Measurements from ENCODE around the gene IRX5. TPM values are rescaled to one million over a fixed set of nuclear protein-coding genes. Genes with fewer than 3 reads are reported as not detected.

Gene IRX5
- total RNA-seq, 1 experiment from 2014 or later, result 1.9 TPM

GRCh38 chr16:54930869-54931119 is 129 bp downstream of the IRX5 start:
- no peak for DNase-seq (ENCODE audit: low spot score)

GRCh38 chr16:54931120-54932014 is 702 bp downstream of the IRX5 start:
- DNase-seq (ENCODE audit: low spot score), result peak; percentile 8

- no peak for DNase-seq (ENCODE audit: low spot score)
Measured at GRCh38 chr16:54932021-54932660, 1.5 kb downstream of the IRX5 start.

GRCh38 chr16:54932737-54933254 is 2.1 kb downstream of the IRX5 start:
- no peak for DNase-seq (ENCODE audit: low spot score)

- no peak for DNase-seq (ENCODE audit: low spot score)
Measured at GRCh38 chr16:54933281-54934011, 2.8 kb downstream of the IRX5 start.

- DNase-seq (ENCODE audit: low spot score), result no peak
Measured at GRCh38 chr16:54934481-54935265, 4.0 kb downstream of the IRX5 start.

- DNase-seq (ENCODE audit: low spot score), result no peak
Measured at GRCh38 chr16:54935266-54935968, 4.8 kb downstream of the IRX5 start.

GRCh38 chr16:54936201-54936978 is 5.7 kb downstream of the IRX5 start:
- DNase-seq (ENCODE audit: low spot score), result no peak

GRCh38 chr16:54936979-54937670 is 6.5 kb downstream of the IRX5 start:
- no peak for DNase-seq (ENCODE audit: low spot score)

- no peak for DNase-seq (ENCODE audit: low spot score)
Measured at GRCh38 chr16:54937671-54938211, 7.1 kb downstream of the IRX5 start.

- DNase-seq (ENCODE audit: low spot score), result no peak
Measured at GRCh38 chr16:54938212-54939028, 7.8 kb downstream of the IRX5 start.

GRCh38 chr16:54939029-54939346 is 8.3 kb downstream of the IRX5 start:
- DNase-seq (ENCODE audit: low spot score), result no peak

- no peak for DNase-seq (ENCODE audit: low spot score)
Measured at GRCh38 chr16:54939510-54940278, 9.0 kb downstream of the IRX5 start.

- DNase-seq (ENCODE audit: low spot score), result no peak
Measured at GRCh38 chr16:54940279-54940604, 9.6 kb downstream of the IRX5 start.

GRCh38 chr16:54942353-54942943 is 11.8 kb downstream of the IRX5 start:
- no peak for DNase-seq (ENCODE audit: low spot score)

GRCh38 chr16:54944002-54944401 is 13.3 kb downstream of the IRX5 start:
- DNase-seq (ENCODE audit: low spot score), result no peak

- no peak for DNase-seq (ENCODE audit: low spot score)
Measured at GRCh38 chr16:54945063-54945462, 14.4 kb downstream of the IRX5 start.

- no peak for DNase-seq (ENCODE audit: low spot score)
Measured at GRCh38 chr16:54946909-54947308, 16.2 kb downstream of the IRX5 start.
